ENCODE results near the gene COL5A1.
A peak's percentile ranks its signal among the peaks of the same experiment; 100 is the strongest.

COL5A1 gene

GRCh38 chr9:134606951-134607731 is 34.5 kb upstream of the COL5A1 start:
- DNase-seq (ENCODE audit: low read depth, low spot score), result peak; percentile 40

DNA sequence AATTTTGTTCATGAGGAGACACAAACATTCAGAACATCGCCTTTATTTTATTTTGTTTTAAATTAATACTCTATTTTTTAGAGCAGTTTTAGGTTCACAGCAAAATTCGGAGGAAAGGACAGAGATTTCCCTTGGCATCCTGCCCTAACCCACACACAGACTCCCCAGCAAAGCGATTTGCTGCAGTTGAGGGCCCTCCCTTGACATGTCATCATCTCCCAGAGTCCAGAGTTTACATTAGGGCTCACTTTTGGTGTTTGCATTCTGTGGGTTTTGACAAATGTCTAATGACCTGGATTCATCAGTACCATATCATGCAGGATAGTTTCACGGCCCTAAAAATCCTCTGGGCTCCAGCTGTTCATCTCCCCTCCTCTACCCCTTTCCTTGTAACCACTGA is 33.6 kb upstream of the COL5A1 start:
- DNase-seq (ENCODE audit: low read depth, low spot score), result no peak

- no peak for DNase-seq (ENCODE audit: low read depth, low spot score)
Observed at GRCh38 chr9:134611046-134611445, 30.6 kb upstream of the COL5A1 start.

DNA sequence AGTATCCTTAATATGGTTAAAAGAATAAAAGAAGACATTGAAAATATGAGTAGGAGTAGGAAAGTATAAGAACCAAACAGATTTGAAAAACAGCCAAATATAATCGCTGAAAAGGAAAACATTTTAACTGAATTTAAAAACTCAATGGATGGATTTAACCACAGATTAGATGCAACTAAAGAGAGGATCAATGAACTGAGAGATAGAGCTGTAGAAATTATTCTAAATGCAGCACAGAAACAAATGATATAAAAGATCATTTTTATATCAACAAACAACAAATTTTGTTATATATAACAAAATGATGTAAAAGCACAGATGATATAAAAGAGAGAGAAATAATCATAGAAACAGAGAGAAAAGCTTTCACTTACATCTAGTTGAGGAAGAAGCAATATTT is 29.3 kb upstream of the COL5A1 start:
- DNase-seq (ENCODE audit: low read depth, low spot score), result no peak

- no peak for DNase-seq (ENCODE audit: low read depth, low spot score)
Observed at GRCh38 chr9:134612715-134613114, 28.9 kb upstream of the COL5A1 start.

GRCh38 chr9:134614256-134614655 is 27.3 kb upstream of the COL5A1 start:
- DNase-seq (ENCODE audit: low read depth, low spot score), result no peak

- DNase-seq (ENCODE audit: low read depth, low spot score), result no peak
Observed at GRCh38 chr9:134616341-134616740, 25.3 kb upstream of the COL5A1 start.

DNA sequence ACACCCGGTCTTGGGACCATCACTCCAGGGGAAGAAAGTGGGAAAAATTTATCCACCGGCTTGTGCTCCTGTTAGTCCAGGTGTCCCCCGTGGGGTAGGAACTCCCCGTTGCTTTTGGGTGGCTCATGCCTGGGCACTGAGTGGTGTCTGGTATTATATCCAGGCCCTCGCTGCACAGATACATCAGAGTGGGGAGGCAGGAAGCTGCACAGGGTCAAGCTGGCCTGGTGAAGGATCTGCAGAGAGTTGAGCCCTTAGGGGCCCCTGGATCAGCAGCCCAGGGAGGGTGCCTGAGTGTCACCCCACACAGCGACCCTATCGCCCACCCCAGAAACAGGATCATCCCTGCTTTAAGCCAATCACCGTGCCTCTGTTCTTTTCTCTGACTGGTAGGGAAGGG is 24.4 kb upstream of the COL5A1 start:
- no peak for DNase-seq (ENCODE audit: low read depth, low spot score)

DNA sequence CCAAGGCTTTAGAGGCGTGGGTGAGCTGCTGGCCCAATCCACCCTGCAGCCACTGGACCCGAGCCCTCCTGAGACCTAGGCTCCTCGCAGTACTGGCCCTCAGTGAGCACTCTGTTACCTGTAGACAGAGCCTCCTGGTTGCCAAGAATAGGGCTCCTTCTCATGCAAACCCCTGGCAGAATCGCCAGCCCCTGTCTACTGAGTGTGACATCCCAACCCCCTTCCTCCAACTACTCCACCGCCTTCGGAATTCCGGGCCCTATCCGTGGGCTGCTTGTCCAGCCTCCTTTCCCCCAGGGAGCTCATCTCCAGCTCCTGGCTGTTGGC is 23.8 kb upstream of the COL5A1 start:
- DNase-seq (ENCODE audit: low read depth, low spot score), result no peak

DNA sequence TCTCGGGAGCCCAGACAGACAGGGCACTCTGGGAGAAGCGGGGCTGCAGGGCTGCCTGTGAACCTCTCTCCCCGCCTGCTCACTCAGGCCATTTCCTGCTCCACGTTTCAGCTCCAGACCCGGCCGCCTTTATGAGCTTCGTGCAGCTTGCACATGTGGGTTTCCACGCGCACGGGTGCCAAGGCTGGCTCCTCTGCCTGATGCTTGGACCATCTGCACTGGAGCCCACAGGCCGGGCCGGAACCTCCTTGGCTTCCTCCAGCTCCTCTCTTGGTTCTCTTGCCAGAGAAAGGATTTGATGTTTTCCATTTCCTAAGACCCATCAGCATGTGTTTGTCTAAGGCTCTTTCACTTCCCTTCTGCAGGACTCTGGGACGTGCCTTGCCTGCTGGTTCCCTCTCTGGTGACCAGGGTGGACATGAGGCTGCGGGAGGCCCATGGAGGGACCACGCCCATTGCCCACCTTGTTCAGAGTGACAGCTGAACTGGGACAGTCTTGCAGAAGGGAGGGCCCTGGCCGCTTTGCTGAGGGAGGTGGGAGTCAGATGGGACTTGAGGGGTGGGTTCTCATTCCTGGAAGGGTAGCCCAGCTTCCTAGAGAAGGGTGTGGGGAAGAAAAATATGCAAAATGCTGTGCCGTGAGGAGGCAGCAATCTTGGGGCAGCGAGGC is 23.3 kb upstream of the COL5A1 start:
- no peak for DNase-seq (ENCODE audit: low read depth, low spot score)

DNA sequence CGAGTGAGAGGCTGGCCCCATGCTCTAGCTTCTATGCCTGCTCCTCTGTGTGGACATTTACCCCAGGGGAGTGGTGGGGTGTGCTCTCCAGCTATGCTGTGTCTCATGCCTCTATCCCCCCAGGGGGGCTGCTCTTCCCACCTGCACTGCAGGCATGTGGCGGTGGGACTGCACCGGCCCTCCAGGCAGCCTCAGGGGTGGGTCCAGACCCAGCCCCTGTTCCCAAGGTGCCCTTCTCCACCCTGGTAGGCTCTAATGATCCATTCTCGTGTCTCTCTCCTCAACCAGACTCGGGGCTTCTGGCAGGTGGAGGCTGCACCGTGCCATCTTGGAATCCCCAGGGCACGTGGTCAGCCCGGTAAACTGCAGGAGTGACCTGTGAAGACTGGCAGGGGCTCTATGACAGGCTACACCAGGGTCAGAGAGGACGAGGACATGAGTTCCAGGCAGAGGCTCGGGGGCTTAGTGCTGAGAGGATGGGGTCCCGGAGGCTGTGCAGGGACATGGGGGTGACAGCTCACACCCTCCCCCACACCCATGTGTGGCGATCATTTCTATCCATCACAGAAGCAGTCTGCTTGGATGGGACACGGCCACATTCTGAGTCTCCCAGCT is 22.7 kb upstream of the COL5A1 start:
- DNase-seq (ENCODE audit: low read depth, low spot score), result no peak

DNA sequence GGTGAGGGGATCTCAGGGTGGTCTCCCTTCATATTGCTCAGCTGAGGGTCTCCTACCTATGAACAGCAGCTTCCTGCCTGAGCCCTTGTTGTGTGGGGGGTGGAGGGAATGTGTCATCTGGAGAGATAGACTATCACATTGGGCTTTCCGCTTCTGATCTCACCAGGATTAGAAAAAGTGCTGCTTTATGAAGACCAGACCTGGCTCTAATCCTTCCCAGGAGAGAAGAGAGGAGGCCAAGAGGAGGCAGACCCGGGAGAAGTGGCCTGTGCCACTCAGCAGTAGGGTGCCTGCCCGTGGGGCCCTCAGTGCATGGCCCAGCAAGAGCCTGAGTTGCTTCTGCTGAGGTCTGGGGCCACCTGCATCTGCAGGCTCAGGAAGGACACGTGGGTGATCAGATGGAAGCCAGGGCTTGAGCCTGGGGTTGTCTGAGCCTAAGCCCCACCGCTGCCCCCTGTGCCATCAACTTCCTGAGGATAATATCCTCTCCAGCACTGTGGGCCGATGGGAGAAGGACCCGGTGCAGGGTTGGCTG is 22.1 kb upstream of the COL5A1 start:
- DNase-seq (ENCODE audit: low read depth, low spot score), result no peak

DNA sequence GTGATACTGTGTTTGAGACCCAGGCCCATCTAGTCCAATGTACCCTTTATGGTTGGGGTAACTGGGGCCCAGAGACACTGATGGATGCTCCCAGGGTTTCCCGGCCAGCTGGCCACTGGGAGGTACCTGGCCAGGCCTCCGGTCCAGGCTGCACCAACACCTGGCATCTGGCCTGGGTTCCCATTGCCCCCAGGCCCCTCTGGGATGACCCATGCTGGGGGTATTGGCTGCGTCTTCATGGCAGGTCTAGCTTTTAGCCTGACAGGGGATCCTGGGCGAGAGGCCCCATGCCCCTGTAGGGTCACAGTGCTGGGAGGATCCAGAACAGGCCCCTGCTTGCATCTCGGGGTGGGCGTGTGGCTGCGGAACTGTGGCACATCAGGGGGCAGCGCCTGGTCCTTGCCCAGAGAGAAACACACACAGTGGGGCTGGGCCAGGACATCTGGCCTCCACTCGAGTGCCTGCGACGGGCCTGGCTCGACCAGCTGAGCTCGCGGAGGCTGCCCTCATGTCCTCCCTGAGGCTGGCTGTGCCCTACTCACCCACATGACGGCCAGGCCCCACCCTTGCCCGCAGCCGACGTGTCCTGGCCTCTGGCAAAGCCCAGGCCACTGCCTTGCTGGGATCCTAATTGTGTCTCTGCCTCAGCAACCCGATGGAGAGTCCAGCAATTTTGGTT is 21.5 kb upstream of the COL5A1 start:
- no peak for DNase-seq (ENCODE audit: low read depth, low spot score)

DNA sequence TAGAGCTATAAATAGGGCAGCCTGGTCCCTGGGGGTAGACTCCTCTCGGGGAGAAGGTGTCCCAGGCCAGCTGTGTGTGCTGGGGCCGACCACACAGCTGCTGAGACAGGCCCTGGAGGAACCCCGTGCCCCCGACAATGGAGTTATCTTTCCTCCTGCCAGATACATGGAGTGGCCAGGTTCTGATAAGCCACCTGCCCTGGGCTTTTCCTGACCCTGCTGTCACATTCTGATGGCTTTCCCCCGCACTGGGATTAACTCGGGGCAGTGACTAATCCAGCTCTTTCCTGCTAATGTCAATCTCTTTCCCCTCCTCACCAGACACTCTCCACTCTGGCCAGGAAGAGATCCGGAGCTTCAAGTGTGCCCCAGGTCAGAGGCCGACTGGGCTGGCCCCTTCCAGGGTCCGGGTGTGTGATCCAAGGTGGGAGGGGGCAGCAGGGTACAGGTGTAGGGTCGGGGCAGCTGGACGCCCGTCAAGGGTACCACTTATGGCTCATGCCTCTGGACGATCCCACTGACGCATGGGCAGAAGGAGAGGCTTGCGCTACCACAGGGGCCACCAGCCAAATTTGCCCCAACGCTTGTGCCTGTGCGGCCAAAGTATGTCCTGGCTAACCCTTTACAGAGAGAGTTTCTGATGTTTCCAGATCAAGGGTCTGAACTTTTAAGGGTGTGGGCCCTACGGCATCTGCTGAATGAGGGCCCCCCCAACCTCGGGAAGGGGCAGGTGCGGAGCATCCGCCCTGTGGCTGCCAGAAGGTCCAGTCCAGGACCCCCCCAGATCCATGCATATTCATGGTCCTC is 20.6 kb upstream of the COL5A1 start:
- DNase-seq (ENCODE audit: low read depth, low spot score), result no peak

- no peak for DNase-seq (ENCODE audit: low read depth, low spot score)
Observed at GRCh38 chr9:134621558-134622110, 20.0 kb upstream of the COL5A1 start.

DNA sequence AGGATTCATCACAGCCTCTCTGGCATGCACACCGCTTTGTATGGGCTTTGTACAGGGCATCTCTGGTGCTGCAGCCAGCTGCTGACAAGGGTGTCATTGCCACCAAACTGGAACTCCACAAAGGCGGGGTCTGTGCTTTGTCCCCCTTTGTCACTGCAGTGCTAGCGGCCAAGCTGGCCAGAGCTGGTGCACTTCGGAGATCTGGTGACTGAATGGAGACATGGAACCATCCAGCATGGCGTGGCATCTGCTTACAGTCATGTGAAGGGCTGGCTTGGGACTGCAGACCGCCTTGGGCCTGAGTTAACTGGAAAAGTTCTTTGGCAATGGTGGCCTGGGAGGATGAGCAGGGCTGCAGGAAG is 18.7 kb upstream of the COL5A1 start:
- no peak for DNase-seq (ENCODE audit: low read depth, low spot score)

DNA sequence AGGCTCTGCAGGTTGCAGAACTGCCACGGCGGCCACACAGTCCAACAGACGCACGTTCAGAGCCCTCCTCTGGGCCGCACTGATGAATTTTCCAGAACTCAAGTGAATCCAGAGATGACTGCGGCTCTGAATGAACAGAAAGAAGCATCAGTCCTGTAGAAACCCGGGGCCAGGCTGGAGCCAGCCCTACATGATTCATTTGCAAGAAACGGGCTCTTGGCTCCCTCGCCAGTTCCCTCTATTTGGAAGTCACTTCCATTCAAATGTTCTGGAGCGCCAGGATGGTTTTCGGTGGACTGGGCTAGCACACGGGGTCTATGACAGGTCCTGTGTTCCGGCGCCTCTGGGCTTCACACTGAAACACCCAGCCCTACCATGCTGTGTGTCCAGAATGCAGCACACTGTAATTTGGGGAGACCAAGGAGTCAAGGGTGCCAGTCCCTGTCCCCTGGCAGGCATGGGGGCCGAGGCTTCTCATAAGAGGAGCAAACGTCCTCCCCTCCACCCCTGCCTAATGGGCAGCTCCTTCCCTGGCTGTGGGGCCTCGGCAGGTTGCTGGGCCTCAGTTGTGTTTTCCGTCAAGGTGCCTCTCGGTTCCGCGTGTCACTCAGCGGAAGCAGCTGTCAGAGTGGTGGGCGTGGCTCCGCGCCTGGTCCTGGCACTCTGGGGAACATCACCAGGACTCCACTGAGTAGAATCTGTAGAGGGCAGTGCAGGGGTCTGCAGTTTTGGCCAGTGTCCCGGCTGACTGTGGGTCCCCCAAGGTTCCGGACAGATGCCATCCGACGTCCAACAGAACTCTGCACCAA is 18.1 kb upstream of the COL5A1 start:
- no peak for DNase-seq (ENCODE audit: low read depth, low spot score)

DNA sequence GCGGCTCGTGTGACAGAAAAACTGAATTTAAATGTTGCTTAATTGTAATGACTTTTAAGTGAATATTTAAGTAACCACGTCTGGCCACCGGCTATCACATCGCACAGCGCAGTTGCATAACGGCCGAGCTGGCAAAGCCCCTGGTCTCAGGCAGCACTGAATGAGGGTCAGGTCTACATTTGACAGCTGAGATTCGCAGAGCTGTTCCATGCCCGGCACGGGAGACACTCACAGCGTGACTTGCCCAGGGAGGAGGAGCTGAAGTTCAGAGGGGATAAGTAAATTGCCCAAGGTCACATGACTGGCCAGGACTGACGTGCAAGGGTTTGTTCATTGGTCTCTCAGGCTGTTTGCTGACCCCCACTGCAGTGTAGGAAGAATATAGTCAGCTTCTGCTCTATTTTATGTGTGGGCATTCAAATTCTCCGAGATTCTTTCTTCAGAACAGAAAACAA is 17.4 kb upstream of the COL5A1 start:
- DNase-seq (ENCODE audit: low read depth, low spot score), result no peak

DNA sequence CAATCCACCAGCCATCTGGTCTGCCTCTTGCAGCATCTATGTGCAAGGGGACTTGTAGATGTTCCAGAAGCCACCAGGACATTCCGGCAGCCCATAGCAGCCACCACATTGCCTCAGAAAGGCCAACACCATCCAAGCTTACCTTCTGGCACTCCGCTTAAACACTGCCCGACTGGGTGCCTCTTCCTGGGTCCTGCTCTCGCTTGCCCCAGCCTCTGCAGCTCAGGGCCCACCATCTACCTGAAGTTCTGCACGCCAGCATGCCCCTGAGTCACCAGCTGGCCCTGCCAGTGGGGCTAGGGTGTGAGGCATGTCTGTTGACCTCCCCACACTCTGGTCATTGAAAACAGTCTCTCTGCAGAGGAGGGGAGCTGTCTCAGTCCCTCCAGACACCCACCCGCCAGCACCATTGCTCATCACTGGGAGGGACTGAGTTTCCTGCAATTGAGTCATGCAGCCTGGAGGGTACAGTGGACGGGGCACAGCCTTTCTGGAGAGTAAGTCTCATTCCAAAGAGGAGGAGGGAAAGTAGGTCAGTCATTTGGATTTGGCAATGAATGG is 16.9 kb upstream of the COL5A1 start:
- peak; percentile 72 for DNase-seq (ENCODE audit: low read depth, low spot score)
